Neural progenitor cell (in vitro differentiated cells): ENCODE data around the gene MRPL23. TPM values are rescaled to one million over a fixed set of nuclear protein-coding genes. Genes with fewer than 3 reads are reported as not detected.

ENCODE experiments used
- DNase-seq: peaks from one replicate; pipeline ENCODE4 v3.0.0-alpha.2; 2016; ENCODE audit warnings: low spot score
- H2AFZ ChIP-seq: fragments of 200-600 bp; sonication (generic); replicated peaks from 2 replicates; pipeline ENCODE4 v1.6.1; 2016; ENCODE audit warnings: antibody characterized with exemption
- H3F3A ChIP-seq: fragments of 200-600 bp; sonication (generic); 2 replicates; pipeline ENCODE4 v1.6.1; 2016; ENCODE audit warnings: antibody characterized with exemption, low read depth
- H3K27ac ChIP-seq: fragments of 200-600 bp; sonication (generic); 2 replicates; pipeline ENCODE4 v1.5.1; 2016; ENCODE audit warnings: mild to moderate bottlenecking
- H3K27me3 ChIP-seq: fragments of 200-600 bp; sonication (generic); 2 replicates; pipeline ENCODE4 v1.6.1; 2016; ENCODE audit warnings: mild to moderate bottlenecking, moderate library complexity
- H3K36me3 ChIP-seq: fragments of 200-600 bp; sonication (generic); 2 replicates; pipeline ENCODE4 v1.5.1; 2016
- H3K4me1 ChIP-seq: fragments of 200-600 bp; sonication (generic); 2 replicates; pipeline ENCODE4 v1.6.1; 2016; ENCODE audit warnings: mixed run types
- H3K4me2 ChIP-seq: fragments of 200-600 bp; sonication (generic); 2 replicates; pipeline ENCODE4 v1.6.1; 2016
- H3K4me3 ChIP-seq: fragments of 200-600 bp; sonication (generic); 2 replicates; pipeline ENCODE4 v1.5.1; 2016
- H3K79me2 ChIP-seq: fragments of 200-600 bp; sonication (generic); 2 replicates; pipeline ENCODE4 v1.6.1; 2016; ENCODE audit warnings: low read depth
- H3K9ac ChIP-seq: fragments of 200-600 bp; sonication (generic); 2 replicates; pipeline ENCODE4 v1.6.1; 2016
- H3K9me3 ChIP-seq: fragments of 200-600 bp; sonication (generic); 2 replicates; pipeline ENCODE4 v1.5.1; 2016; ENCODE audit warnings: low read depth
- H4K20me1 ChIP-seq: fragments of 200-600 bp; sonication (generic); 2 replicates; pipeline ENCODE4 v1.6.1; 2016; ENCODE audit warnings: low read depth
- H3K27ac Mint-ChIP-seq: 3 replicates; pipeline ENCODE4 v1.8.0; 2021; ENCODE audit warnings: mixed read lengths
- H3K27me3 Mint-ChIP-seq: 2 replicates; pipeline ENCODE4 v1.8.0; 2022; ENCODE audit warnings: low read depth, mild to moderate bottlenecking, inconsistent platforms, moderate library complexity, mixed read lengths; ENCODE audit not compliant: insufficient read depth
- H3K36me3 Mint-ChIP-seq: 3 replicates; pipeline ENCODE4 v1.8.0; 2021; ENCODE audit warnings: mixed read lengths
- H3K4me1 Mint-ChIP-seq: 3 replicates; pipeline ENCODE4 v1.8.0; 2021; ENCODE audit warnings: mixed read lengths
- H3K4me3 Mint-ChIP-seq: 3 replicates; pipeline ENCODE4 v1.8.0; 2021; ENCODE audit warnings: mild to moderate bottlenecking, moderate library complexity, mixed read lengths
- H3K9me3 Mint-ChIP-seq: 3 replicates; pipeline ENCODE4 v1.8.0; 2020; ENCODE audit warnings: mixed read lengths
- EZH2 ChIP-seq: fragments of 200-600 bp; sonication (generic); IDR thresholded peaks from 2 replicates; pipeline ENCODE4 v1.6.1; 2017; ENCODE audit warnings: antibody characterized with exemption, mild to moderate bottlenecking, moderate library complexity
- EZH2phosphoT487 ChIP-seq: fragments of 200-600 bp; sonication (generic); IDR thresholded peaks from 2 replicates; pipeline ENCODE4 v1.6.1; 2017; ENCODE audit warnings: antibody characterized with exemption
- total RNA-seq: library from RNA; depleted of rRNA; stranded (reverse); fragments of >200 nt; gene quantifications from 2 replicates; pipeline ENCODE4 v1.2.3, GENCODE V29; 2015; ENCODE audit warnings: low replicate concordance
- TF ChIP-seq, protein P1 (sequence below): fragments of 200-600 bp; sonication (generic); IDR thresholded peaks from 2 replicates; pipeline ENCODE4 v1.5.1; 2017; ENCODE audit warnings: antibody characterized with exemption, mild to moderate bottlenecking

MRPL23 gene
- total RNA-seq, 1 donor from 2014 or later, result 43.2 TPM

DNA sequence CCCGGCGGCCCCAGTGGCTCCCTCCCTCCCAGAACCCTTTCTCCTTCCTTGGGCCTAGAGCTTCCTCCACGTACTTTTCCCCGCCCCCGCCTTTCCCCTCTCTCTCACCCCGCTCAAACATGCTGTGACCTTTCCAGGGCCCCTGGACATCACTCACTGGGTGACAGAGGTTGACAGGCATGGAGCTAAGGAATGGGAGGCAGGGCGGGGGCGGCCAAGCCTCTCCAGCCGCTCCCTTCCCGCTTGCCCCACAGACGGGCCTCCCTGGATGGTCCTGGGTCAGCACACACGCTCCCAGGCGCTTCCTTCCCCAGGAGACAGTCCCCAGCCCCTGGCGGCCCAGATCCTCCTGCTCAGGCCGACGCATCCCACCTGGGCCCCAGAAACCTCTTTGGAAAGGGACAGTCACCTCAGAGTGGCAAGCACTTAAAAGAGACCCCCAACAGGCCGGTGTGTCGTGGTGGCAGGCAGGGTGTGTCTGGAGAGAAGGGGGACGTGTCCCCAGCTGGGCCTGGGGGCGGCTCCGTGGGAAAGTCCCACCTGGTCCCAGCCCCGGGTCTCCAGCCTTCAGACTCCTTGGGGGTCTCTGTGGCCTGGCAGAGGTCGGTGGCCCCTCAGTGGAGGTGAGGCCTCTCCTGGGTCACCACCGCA is 41.7 kb downstream of the MRPL23 start:
- no peak for DNase-seq
- no peaks in the 10 kb centered on the region for H4K20me1 ChIP-seq
- H3K27ac Mint-ChIP-seq, result no peak overlapping the region
- H3K36me3 ChIP-seq, result no peaks in the 10 kb centered on the region
- H3F3A ChIP-seq, result no peaks in the 10 kb centered on the region
- no peak overlapping the region for H3K4me2 ChIP-seq
- H3K79me2 ChIP-seq, result no peaks in the 10 kb centered on the region
- no peak overlapping the region for H3K4me3 Mint-ChIP-seq
- no peaks in the 10 kb centered on the region for H3K27me3 ChIP-seq
- no peaks in the 10 kb centered on the region for H3K4me1 Mint-ChIP-seq
- H3K9me3 ChIP-seq, result no peaks in the 10 kb centered on the region
- H3K4me1 ChIP-seq, result no peaks in the 10 kb centered on the region
- no peak overlapping the region for H3K4me3 ChIP-seq
- H3K27me3 Mint-ChIP-seq, result no peaks in the 10 kb centered on the region
- TF ChIP-seq EZH2, result no peak
- TF ChIP-seq, protein P1, sequence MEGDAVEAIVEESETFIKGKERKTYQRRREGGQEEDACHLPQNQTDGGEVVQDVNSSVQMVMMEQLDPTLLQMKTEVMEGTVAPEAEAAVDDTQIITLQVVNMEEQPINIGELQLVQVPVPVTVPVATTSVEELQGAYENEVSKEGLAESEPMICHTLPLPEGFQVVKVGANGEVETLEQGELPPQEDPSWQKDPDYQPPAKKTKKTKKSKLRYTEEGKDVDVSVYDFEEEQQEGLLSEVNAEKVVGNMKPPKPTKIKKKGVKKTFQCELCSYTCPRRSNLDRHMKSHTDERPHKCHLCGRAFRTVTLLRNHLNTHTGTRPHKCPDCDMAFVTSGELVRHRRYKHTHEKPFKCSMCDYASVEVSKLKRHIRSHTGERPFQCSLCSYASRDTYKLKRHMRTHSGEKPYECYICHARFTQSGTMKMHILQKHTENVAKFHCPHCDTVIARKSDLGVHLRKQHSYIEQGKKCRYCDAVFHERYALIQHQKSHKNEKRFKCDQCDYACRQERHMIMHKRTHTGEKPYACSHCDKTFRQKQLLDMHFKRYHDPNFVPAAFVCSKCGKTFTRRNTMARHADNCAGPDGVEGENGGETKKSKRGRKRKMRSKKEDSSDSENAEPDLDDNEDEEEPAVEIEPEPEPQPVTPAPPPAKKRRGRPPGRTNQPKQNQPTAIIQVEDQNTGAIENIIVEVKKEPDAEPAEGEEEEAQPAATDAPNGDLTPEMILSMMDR, result no peak
- no peak for TF ChIP-seq EZH2phosphoT487
- H3K9me3 Mint-ChIP-seq, result no peaks in the 10 kb centered on the region
- H3K27ac ChIP-seq, result no peak overlapping the region
- no peak overlapping the region for H3K9ac ChIP-seq
- H2AFZ ChIP-seq, result no peak overlapping the region
- no peaks in the 10 kb centered on the region for H3K36me3 Mint-ChIP-seq

GRCh38 chr11:1989953-1990352 is 42.8 kb downstream of the MRPL23 start:
- DNase-seq, result no peak
- Histone ChIP-seq H3K27ac (no peak overlapping the region), H3K4me3 (no peak overlapping the region), H3K27me3 (no peaks in the 10 kb centered on the region), H3K36me3 (no peaks in the 10 kb centered on the region), H3K9ac (no peak overlapping the region), H3F3A (no peaks in the 10 kb centered on the region), H2AFZ (no peak overlapping the region), H4K20me1 (no peaks in the 10 kb centered on the region), H3K9me3 (no peaks in the 10 kb centered on the region), H3K79me2 (no peaks in the 10 kb centered on the region), H3K4me1 (no peaks in the 10 kb centered on the region), H3K4me2 (no peak overlapping the region)
- H3K27ac Mint-ChIP-seq, result no peak overlapping the region
- no peaks in the 10 kb centered on the region for H3K36me3 Mint-ChIP-seq
- H3K4me3 Mint-ChIP-seq, result no peak overlapping the region
- no peaks in the 10 kb centered on the region for H3K27me3 Mint-ChIP-seq
- H3K9me3 Mint-ChIP-seq, result no peaks in the 10 kb centered on the region
- TF ChIP-seq, protein P1, result no peak
- TF ChIP-seq EZH2 (no peak), EZH2phosphoT487 (no peak)
- H3K4me1 Mint-ChIP-seq, result no peaks in the 10 kb centered on the region

GRCh38 chr11:1990872-1991578 is 43.9 kb downstream of the MRPL23 start:
- no peaks in the 10 kb centered on the region for H3K4me1 Mint-ChIP-seq
- TF ChIP-seq EZH2, result no peak
- TF ChIP-seq, protein P1, result no peak
- no peak for TF ChIP-seq EZH2phosphoT487
- no peak overlapping the region for H3K27ac Mint-ChIP-seq
- no peak for DNase-seq
- Histone ChIP-seq H3K9ac (no peak overlapping the region), H3K36me3 (no peaks in the 10 kb centered on the region), H3K27ac (no peak overlapping the region), H3K79me2 (no peaks in the 10 kb centered on the region), H2AFZ (no peak overlapping the region), H3F3A (no peaks in the 10 kb centered on the region), H3K27me3 (no peaks in the 10 kb centered on the region), H3K4me1 (no peaks in the 10 kb centered on the region), H3K4me2 (no peak overlapping the region), H3K4me3 (no peak overlapping the region), H4K20me1 (no peaks in the 10 kb centered on the region), H3K9me3 (no peaks in the 10 kb centered on the region)
- no peaks in the 10 kb centered on the region for H3K36me3 Mint-ChIP-seq
- no peaks in the 10 kb centered on the region for H3K9me3 Mint-ChIP-seq
- H3K4me3 Mint-ChIP-seq, result no peak overlapping the region
- H3K27me3 Mint-ChIP-seq, result no peaks in the 10 kb centered on the region
